ENCODE measurements around the gene ALK. TPM values are rescaled to one million over a fixed set of nuclear protein-coding genes. Genes with fewer than 3 reads are reported as not detected.

The ALK gene
- polyA plus RNA-seq, 1 of the 3 experiments (the other 2 are of a cell fraction) = 0.30 TPM

GRCh38 chr2:29273685-29274611 lies 647.4 kb downstream of the ALK start (continued):
- TF ChIP-seq NRF1 (IDR thresholded peaks at IDR 0.05; ENCODE audit: low read depth, low read length) = no peak
- no peak for TF ChIP-seq JUND (IDR thresholded peaks at IDR 0.05)
- TF ChIP-seq RCOR1 (IDR thresholded peaks at IDR 0.05; ENCODE audit: low read length) = peak; percentile 85
- TF ChIP-seq POLR2AphosphoS5 (IDR thresholded peaks at IDR 0.05; ENCODE audit: low read depth, low read length) = no peak
- TF ChIP-seq MAX (IDR thresholded peaks at IDR 0.05; ENCODE audit: low read depth) = no peak
- TF ChIP-seq GATA2 (CRISPR knock-in tag; IDR thresholded peaks at IDR 0.05) = peak; percentile 82
- peak; percentile 39 for TF ChIP-seq RAD21 (IDR thresholded peaks at IDR 0.05; ENCODE audit: low read length)
- TF ChIP-seq EP300 (IDR thresholded peaks at IDR 0.05; ENCODE audit: borderline replicate concordance in 1 of 2, low read depth in 1 of 2, low read length in 1 of 2) = peak in 1 of 2 experiments; percentile 94; a peak in 2 of 4 replicates
- no peak for TF ChIP-seq USF2 (IDR thresholded peaks at IDR 0.05; ENCODE audit: borderline replicate concordance, low read depth, low read length)
- no peak for TF ChIP-seq MXI1 (IDR thresholded peaks at IDR 0.05; ENCODE audit: low read depth, low read length)
- no peak; the same call in 1 of the 2 replicates for TF ChIP-seq FOXJ3 (CRISPR knock-in tag; IDR thresholded peaks at IDR 0.05)
- TF ChIP-seq SIN3A (IDR thresholded peaks at IDR 0.05; ENCODE audit: borderline replicate concordance, low read depth, low read length) = no peak
- TF ChIP-seq TCF12 (IDR thresholded peaks at IDR 0.05) = peak; percentile 73

GRCh38 chr2:29273004-29273684 lies 648.2 kb downstream of the ALK start:
- Histone ChIP-seq H3K79me2 (ENCODE audit: insufficient read depth) (no peaks in the 10 kb centered on the region), H3K36me3 (replicated peaks in 1 of 2; ENCODE audit: control insufficient read depth in 1 of 2, insufficient read depth in 2 of 2, low read length in 1 of 2) (no peaks in the 10 kb centered on the region), H3K9me3 (no peaks in the 10 kb centered on the region), H3K4me3 (ENCODE audit: low read depth in 2 of 2, low read length in 1 of 2) (no peak overlapping the region), H3K4me1 (ENCODE audit: control insufficient read depth in 1 of 2, insufficient read depth in 2 of 2, low read depth in 1 of 2, low read length in 1 of 2) (peaks cover 4 to 86% of the 10 kb centered on the region in 2 experiments; a peak in 3 of 4 replicates), H2AFZ (ENCODE audit: low read depth) (no peak overlapping the region), H3K27ac (ENCODE audit: low read depth in 2 of 2, low read length in 1 of 2) (peak overlapping the region in 1 of 2 experiments; percentile 100; a peak in 2 of 4 replicates), H3K27me3 (ENCODE audit: insufficient read depth) (peaks cover 17% of the 10 kb centered on the region; the same call in 1 of the 2 replicates), H4K20me1 (ENCODE audit: insufficient read depth) (no peaks in the 10 kb centered on the region), H3K9ac (no peak overlapping the region), H3K4me2 (no peak overlapping the region), H3F3A (replicated peaks; ENCODE audit: insufficient read depth) (no peaks in the 10 kb centered on the region), H3K9me2 (no peaks in the 10 kb centered on the region)
- DNase-seq = no peak
- WGBS (ENCODE audit: low lambda C conversion rate) = 59% methylated on average over 6 of the region's 6 CpGs
- ChIA-PET CTCF (interaction anchor here (0.6 to 3.9 kb wide), 11 partner anchors 8 to 896 kb away, joined by 3 to 28 read pairs (median 4); no protein-coding TSS in a partner anchor), POLR2A (interaction anchor here (0.6 to 4.3 kb wide), 6 partner anchors 11 to 378 kb away, joined by 3 to 28 read pairs (median 4); no protein-coding TSS in a partner anchor)
- no peak for TF ChIP-seq TEAD4 (IDR thresholded peaks at IDR 0.05; ENCODE audit: borderline replicate concordance, insufficient read depth)
- no peak for TF ChIP-seq GABPA (IDR thresholded peaks at IDR 0.05; ENCODE audit: low read depth)
- TF ChIP-seq RAD21 (IDR thresholded peaks at IDR 0.05; ENCODE audit: low read length) = 0 out of 2 replicates have a peak, but pooled peaks have one; percentile 0
